IPS DF 6.9 (cell line): ENCODE results near the gene AHR.

Source experiments
- DNase-seq: peaks from one replicate; pipeline ENCODE4 v3.0.0-alpha.2; 2013; ENCODE audit warnings: low read depth, low spot score
- H3K27ac ChIP-seq: one replicate; pipeline ENCODE4 v1.5.1; 2013; ENCODE audit warnings: low read length, control low read depth
- H3K27me3 ChIP-seq: 2 replicates; pipeline ENCODE4 v1.6.1; 2013; ENCODE audit warnings: mild to moderate bottlenecking, low read length; ENCODE audit not compliant: control insufficient read depth, insufficient read depth
- H3K36me3 ChIP-seq: 2 replicates; pipeline ENCODE4 v1.6.1; 2013; ENCODE audit warnings: low read length; ENCODE audit not compliant: control insufficient read depth, insufficient read depth
- H3K4me1 ChIP-seq: 2 replicates; pipeline ENCODE4 v1.6.1; 2013; ENCODE audit warnings: low read length; ENCODE audit not compliant: control insufficient read depth, insufficient read depth
- H3K4me3 ChIP-seq: 2 replicates; pipeline ENCODE4 v1.5.1; 2013; ENCODE audit warnings: mild to moderate bottlenecking, low read length
- H3K9me3 ChIP-seq: 2 replicates; pipeline ENCODE4 v1.6.1; 2013; ENCODE audit warnings: low read length, inconsistent platforms; ENCODE audit not compliant: control insufficient read depth, insufficient read depth
- WGBS: extraction: QIAGEN DNeasy Blood & Tissue Kit; methylation state at CpG from one replicate; pipeline ENCODE4 v1.1.7; 2013; ENCODE audit warnings: mixed read lengths, missing lambda C conversion rate; ENCODE audit not compliant: insufficient read length, insufficient coverage; 5-methylcytosine and 5-hydroxymethylcytosine counted together

AHR gene

GRCh38 chr7:17359610-17360009 lies 61.2 kb downstream of the AHR start:
- H3K4me3 ChIP-seq: no peak overlapping the region
- H3K4me1 ChIP-seq: no peaks in the 10 kb centered on the region
- H3K27ac ChIP-seq: no peak overlapping the region
- no peak for DNase-seq
- no peaks in the 10 kb centered on the region for H3K27me3 ChIP-seq
- H3K36me3 ChIP-seq: no peaks in the 10 kb centered on the region
- WGBS: no CpG with 5 or more reads among the region's 6 CpGs
- H3K9me3 ChIP-seq: no peaks in the 10 kb centered on the region

GRCh38 chr7:17362439-17363105 lies 64.1 kb downstream of the AHR start:
- Histone ChIP-seq H3K4me3 (no peak overlapping the region), H3K4me1 (no peaks in the 10 kb centered on the region), H3K27me3 (no peaks in the 10 kb centered on the region), H3K36me3 (no peaks in the 10 kb centered on the region), H3K27ac (no peak overlapping the region), H3K9me3 (no peaks in the 10 kb centered on the region)
- no CpG with 5 or more reads among the region's 23 CpGs for WGBS
- no peak for DNase-seq

- H3K4me1 ChIP-seq: no peaks in the 10 kb centered on the region
- no peaks in the 10 kb centered on the region for H3K36me3 ChIP-seq
- H3K9me3 ChIP-seq: no peaks in the 10 kb centered on the region
- no CpG with 5 or more reads among the region's 2 CpGs for WGBS
- no peaks in the 10 kb centered on the region for H3K27me3 ChIP-seq
- DNase-seq: no peak
- H3K4me3 ChIP-seq: no peak overlapping the region
- H3K27ac ChIP-seq: no peak overlapping the region
These were observed 66.2 kb downstream of the AHR start for GRCh38 chr7:17364671-17365070.

- Histone ChIP-seq H3K4me1 (no peaks in the 10 kb centered on the region), H3K27me3 (no peaks in the 10 kb centered on the region), H3K36me3 (no peaks in the 10 kb centered on the region), H3K9me3 (no peaks in the 10 kb centered on the region), H3K4me3 (no peak overlapping the region), H3K27ac (no peak overlapping the region)
- WGBS: no CpG with 5 or more reads among the region's 1 CpG
- DNase-seq: no peak
These were observed 67.3 kb downstream of the AHR start for GRCh38 chr7:17365775-17366174.

GRCh38 chr7:17367502-17367901 lies 69.0 kb downstream of the AHR start:
- no peak overlapping the region for H3K4me3 ChIP-seq
- no peaks in the 10 kb centered on the region for H3K4me1 ChIP-seq
- no peaks in the 10 kb centered on the region for H3K27me3 ChIP-seq
- H3K9me3 ChIP-seq: no peaks in the 10 kb centered on the region
- no peak for DNase-seq
- no peak overlapping the region for H3K27ac ChIP-seq
- no peaks in the 10 kb centered on the region for H3K36me3 ChIP-seq
- WGBS: no CpG with 5 or more reads among the region's 2 CpGs

GRCh38 chr7:17368856-17369524 lies 70.5 kb downstream of the AHR start:
- no peak overlapping the region for H3K4me3 ChIP-seq
- H3K9me3 ChIP-seq: no peaks in the 10 kb centered on the region
- no peaks in the 10 kb centered on the region for H3K4me1 ChIP-seq
- no peaks in the 10 kb centered on the region for H3K27me3 ChIP-seq
- no peaks in the 10 kb centered on the region for H3K36me3 ChIP-seq
- no peak overlapping the region for H3K27ac ChIP-seq
- no peak for DNase-seq
- WGBS: no CpG with 5 or more reads among the region's 3 CpGs

GRCh38 chr7:17369691-17370426 lies 71.4 kb downstream of the AHR start:
- H3K4me1 ChIP-seq: no peaks in the 10 kb centered on the region
- no peaks in the 10 kb centered on the region for H3K27me3 ChIP-seq
- no peaks in the 10 kb centered on the region for H3K9me3 ChIP-seq
- H3K4me3 ChIP-seq: no peak overlapping the region
- no CpG with 5 or more reads among the region's 8 CpGs for WGBS
- DNase-seq: no peak
- no peaks in the 10 kb centered on the region for H3K36me3 ChIP-seq
- H3K27ac ChIP-seq: no peak overlapping the region

- Histone ChIP-seq H3K27ac (no peak overlapping the region), H3K4me3 (no peak overlapping the region), H3K27me3 (no peaks in the 10 kb centered on the region), H3K4me1 (no peaks in the 10 kb centered on the region), H3K9me3 (no peaks in the 10 kb centered on the region), H3K36me3 (no peaks in the 10 kb centered on the region)
- no CpG with 5 or more reads among the region's 4 CpGs for WGBS
- DNase-seq: no peak
These were observed 72.6 kb downstream of the AHR start for GRCh38 chr7:17370901-17371585.

GRCh38 chr7:17371671-17372524 lies 73.4 kb downstream of the AHR start:
- Histone ChIP-seq H3K27ac (no peak overlapping the region), H3K4me1 (no peaks in the 10 kb centered on the region), H3K27me3 (no peaks in the 10 kb centered on the region), H3K36me3 (no peaks in the 10 kb centered on the region), H3K4me3 (no peak overlapping the region), H3K9me3 (no peaks in the 10 kb centered on the region)
- DNase-seq: no peak
- no CpG with 5 or more reads among the region's 3 CpGs for WGBS

- Histone ChIP-seq H3K36me3 (no peaks in the 10 kb centered on the region), H3K27me3 (no peaks in the 10 kb centered on the region), H3K4me1 (no peaks in the 10 kb centered on the region), H3K9me3 (no peaks in the 10 kb centered on the region), H3K27ac (no peak overlapping the region), H3K4me3 (no peak overlapping the region)
- no CpG with 5 or more reads among the region's 4 CpGs for WGBS
- DNase-seq: no peak
These were observed 75.7 kb downstream of the AHR start for GRCh38 chr7:17374157-17374556.
